ENCODE results near the gene PARP16. TPM values are rescaled to one million over a fixed set of nuclear protein-coding genes. Genes with fewer than 3 reads are reported as not detected.
"Not testable (repeated sequence)": the region's sequence is repeated elsewhere in the genome, so short reads cannot be mapped to it uniquely, and the experiment has no call there.

Gene PARP16
- total and polyA plus RNA-seq, 3 donors from 2014 or later = 12.3 to 30.9 (median 24.3) TPM

- intact Hi-C loops (cut with DNase I; ENCODE audit: low total_unique reads) = no loop called here
- H3K4me1 ChIP-seq = peaks cover 29% of the 10 kb centered on the region
- H3K27ac ChIP-seq = peak overlapping the region; percentile 8 to 80
- WGBS, 2 donors = 51 to 63% methylated on average over 5 to 11 of the region's 11 CpGs
- no peaks in the 10 kb centered on the region for H3K36me3 ChIP-seq (ENCODE audit: low read depth, missing control alignments)
- no peaks in the 10 kb centered on the region for H3K9me3 ChIP-seq
- TF ChIP-seq CTCF (IDR thresholded peaks at IDR 0.05) = no peak
- no peak for TF ChIP-seq POLR2A (IDR thresholded peaks at IDR 0.05)
- H3K4me3 ChIP-seq = no peak overlapping the region
- DNase-seq = peak; percentile 57
- H3K27me3 ChIP-seq = no peaks in the 10 kb centered on the region
Observed at GRCh38 chr15:65245096-65245856, 41.4 kb downstream of the PARP16 start.

GRCh38 chr15:65244638-65245037 lies 42.0 kb downstream of the PARP16 start:
- no peak for DNase-seq
- Histone ChIP-seq H3K4me1 (peaks cover 26% of the 10 kb centered on the region), H3K4me3 (no peak overlapping the region), H3K36me3 (ENCODE audit: low read depth, missing control alignments) (no peaks in the 10 kb centered on the region), H3K27ac (peak overlapping the region in 1 of 2 donors; percentile 80), H3K27me3 (no peaks in the 10 kb centered on the region), H3K9me3 (no peaks in the 10 kb centered on the region)
- intact Hi-C loops (cut with DNase I; ENCODE audit: low total_unique reads) = no loop called here
- TF ChIP-seq POLR2A (IDR thresholded peaks at IDR 0.05) (no peak), CTCF (IDR thresholded peaks at IDR 0.05) (no peak)

GRCh38 chr15:65236443-65236842 lies 50.2 kb downstream of the PARP16 start:
- H3K36me3 ChIP-seq (ENCODE audit: low read depth, missing control alignments); H3K9me3 ChIP-seq; DNase-seq; H3K27me3 ChIP-seq; intact Hi-C loops (cut with DNase I; ENCODE audit: low total_unique reads); H3K4me1 ChIP-seq; H3K4me3 ChIP-seq; H3K27ac ChIP-seq: not testable (repeated sequence)
- 95 to 99% methylated on average over 7 to 8 of the region's 8 CpGs for WGBS, 2 donors

- Histone ChIP-seq H3K27ac (peak overlapping the region in 1 of 2 donors; percentile 15), H3K27me3 (no peaks in the 10 kb centered on the region), H3K36me3 (ENCODE audit: low read depth, missing control alignments) (no peaks in the 10 kb centered on the region), H3K4me1 (peaks cover 9% of the 10 kb centered on the region), H3K4me3 (no peak overlapping the region), H3K9me3 (no peaks in the 10 kb centered on the region)
- intact Hi-C loops (cut with DNase I; ENCODE audit: low total_unique reads) = no loop called here
- DNase-seq = no peak
- no peak for TF ChIP-seq CTCF (IDR thresholded peaks at IDR 0.05)
- no peak for TF ChIP-seq POLR2A (IDR thresholded peaks at IDR 0.05)
- 71 to 73% methylated on average over 5 of the region's 5 CpGs for WGBS, 2 donors
Observed at GRCh38 chr15:65233696-65234095, 53.0 kb downstream of the PARP16 start.

GRCh38 chr15:65232520-65232919 lies 54.2 kb downstream of the PARP16 start:
- H3K27me3 ChIP-seq = no peaks in the 10 kb centered on the region
- TF ChIP-seq POLR2A (IDR thresholded peaks at IDR 0.05) (no peak), CTCF (IDR thresholded peaks at IDR 0.05) (no peak)
- no peaks in the 10 kb centered on the region for H3K36me3 ChIP-seq (ENCODE audit: low read depth, missing control alignments)
- H3K4me3 ChIP-seq = no peak overlapping the region
- WGBS, 2 donors = 88 to 90% methylated on average over 3 of the region's 3 CpGs
- H3K4me1 ChIP-seq = peaks cover 6% of the 10 kb centered on the region
- DNase-seq = no peak
- intact Hi-C loops (cut with DNase I; ENCODE audit: low total_unique reads) = no loop called here
- no peak overlapping the region for H3K27ac ChIP-seq
- H3K9me3 ChIP-seq = no peaks in the 10 kb centered on the region

All from testis (tissue), 3 donors.